SK-N-SH treated with all-trans-retinoic acid at 6 μM for 48 hours (cell line): ENCODE results near the gene PCDHGA5.
"Not testable (repeated sequence)": the region's sequence is repeated elsewhere in the genome, so short reads cannot be mapped to it uniquely, and the experiment has no call there.

Experiments
- ATAC-seq: fragments of 200-7000 bp; cut with Tn5 transposase; 3 replicates; pipeline ENCODE4 v1.9.1; 2020; ENCODE audit warnings: mild to moderate bottlenecking, moderate library complexity
- BACH2 ChIP-seq: fragments of 250-450 bp; sonication (Bioruptor Pico); IDR thresholded peaks from 2 replicates; pipeline ENCODE4 v1.9.0; 2021; ENCODE audit warnings: mild to moderate bottlenecking, borderline replicate concordance
- CSDC2 ChIP-seq: fragments of 250-450 bp; sonication (Bioruptor Pico); IDR thresholded peaks from 2 replicates; pipeline ENCODE4 v1.5.0; 2020; ENCODE audit warnings: mild to moderate bottlenecking, moderate library complexity
- ESRRG ChIP-seq: fragments of 250-450 bp; sonication (Bioruptor Pico); IDR thresholded peaks from 2 replicates; pipeline ENCODE4 v1.6.1; 2021; ENCODE audit warnings: mild to moderate bottlenecking
- GLIS3 ChIP-seq: fragments of 250-450 bp; sonication (Bioruptor Pico); IDR thresholded peaks from 2 replicates; pipeline ENCODE4 v1.5.0; 2020; ENCODE audit warnings: mild to moderate bottlenecking, moderate library complexity
- ISL1 ChIP-seq: fragments of 250-450 bp; sonication (Bioruptor Pico); IDR thresholded peaks from 2 replicates; pipeline ENCODE4 v2.1.2; 2022; ENCODE audit warnings: mild to moderate bottlenecking, moderate library complexity
- OSR1 ChIP-seq: fragments of 250-450 bp; sonication (Bioruptor Pico); IDR thresholded peaks from 2 replicates; pipeline ENCODE4 v1.8.0; 2022; ENCODE audit warnings: moderate library complexity, mild to moderate bottlenecking, inconsistent platforms
- RARB ChIP-seq: fragments of 250-450 bp; sonication (Bioruptor Pico); IDR thresholded peaks from 2 replicates; pipeline ENCODE4 v1.8.0; 2021; ENCODE audit warnings: mild to moderate bottlenecking, moderate library complexity
- SNAI2 ChIP-seq: fragments of 250-450 bp; sonication (Bioruptor Pico); IDR thresholded peaks from 2 replicates; pipeline ENCODE4 v1.5.0; 2020; ENCODE audit warnings: mild to moderate bottlenecking, moderate library complexity
- TCF4 ChIP-seq: fragments of 250-450 bp; sonication (Bioruptor Pico); IDR thresholded peaks from 2 replicates; pipeline ENCODE4 v1.8.0; 2021; ENCODE audit warnings: mild to moderate bottlenecking, moderate library complexity, borderline replicate concordance
- TOX ChIP-seq: fragments of 250-450 bp; sonication (Bioruptor Pico); IDR thresholded peaks from 2 replicates; pipeline ENCODE4 v1.8.0; 2021; ENCODE audit warnings: mild to moderate bottlenecking, moderate library complexity, borderline replicate concordance
- ZFP3 ChIP-seq: fragments of 250-450 bp; sonication (Bioruptor Pico); IDR thresholded peaks from 2 replicates; pipeline ENCODE4 v1.5.0; 2020; ENCODE audit warnings: mild to moderate bottlenecking, moderate library complexity
- ZFP30 ChIP-seq: fragments of 450-650 bp; formaldehyde crosslinking; IDR thresholded peaks from 2 replicates; pipeline ENCODE4 v1.5.0; 2022; ENCODE audit warnings: mild to moderate bottlenecking, moderate library complexity
- ZNF565 ChIP-seq: fragments of 450-650 bp; formaldehyde crosslinking; conservative IDR thresholded peaks from 2 replicates; pipeline ENCODE4 v1.5.0; 2020; ENCODE audit warnings: low read depth, mild to moderate bottlenecking, moderate library complexity
- ZNF8 ChIP-seq: fragments of 450-650 bp; formaldehyde crosslinking; IDR thresholded peaks from 2 replicates; pipeline ENCODE4 v1.5.0; 2020; ENCODE audit warnings: mild to moderate bottlenecking, moderate library complexity
- TF ChIP-seq, protein P1 (sequence below): fragments of 250-450 bp; sonication (Bioruptor Pico); IDR thresholded peaks from 2 replicates; pipeline ENCODE4 v1.5.1; 2021; ENCODE audit warnings: mild to moderate bottlenecking, moderate library complexity
- TF ChIP-seq, protein P2 (sequence below): fragments of 250-450 bp; sonication (Bioruptor Pico); IDR thresholded peaks from 2 replicates; pipeline ENCODE4 v1.5.1; 2020; ENCODE audit warnings: low read depth, mild to moderate bottlenecking, moderate library complexity
- TF ChIP-seq, protein P3 (sequence below): fragments of 250-450 bp; sonication (Bioruptor Pico); IDR thresholded peaks from 2 replicates; pipeline ENCODE4 v1.8.0; 2020; ENCODE audit warnings: mild to moderate bottlenecking, moderate library complexity, borderline replicate concordance
- TF ChIP-seq, protein P4 (sequence below): fragments of 250-450 bp; sonication (Bioruptor Pico); IDR thresholded peaks from 2 replicates; pipeline ENCODE4 v1.8.0; 2021; ENCODE audit warnings: low read depth, mild to moderate bottlenecking, moderate library complexity, borderline replicate concordance

PCDHGA5 gene

DNA sequence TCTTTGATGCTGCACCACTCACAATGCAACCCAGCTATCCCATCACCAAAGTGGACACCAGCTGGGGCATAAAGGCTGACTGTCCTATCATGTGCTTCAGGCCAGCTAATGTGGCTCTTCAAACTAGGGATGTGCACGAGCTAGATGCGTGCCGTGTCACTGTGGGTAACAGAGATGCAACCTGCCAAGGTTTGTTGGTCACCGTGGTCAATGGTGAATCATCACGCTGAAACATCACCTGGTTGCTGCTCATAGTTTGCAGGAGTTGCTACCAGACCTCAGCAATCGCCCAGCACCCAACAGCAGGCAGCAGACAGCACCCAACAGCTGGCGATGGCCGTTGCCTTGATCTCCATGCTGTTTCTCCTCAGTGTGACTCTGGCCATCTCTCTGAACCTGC, 35.7 kb upstream of the PCDHGA5 start:
- no peak for ATAC-seq
- TF ChIP-seq ZNF565 (CRISPR knock-in tag): no peak
- TF ChIP-seq, protein P1, sequence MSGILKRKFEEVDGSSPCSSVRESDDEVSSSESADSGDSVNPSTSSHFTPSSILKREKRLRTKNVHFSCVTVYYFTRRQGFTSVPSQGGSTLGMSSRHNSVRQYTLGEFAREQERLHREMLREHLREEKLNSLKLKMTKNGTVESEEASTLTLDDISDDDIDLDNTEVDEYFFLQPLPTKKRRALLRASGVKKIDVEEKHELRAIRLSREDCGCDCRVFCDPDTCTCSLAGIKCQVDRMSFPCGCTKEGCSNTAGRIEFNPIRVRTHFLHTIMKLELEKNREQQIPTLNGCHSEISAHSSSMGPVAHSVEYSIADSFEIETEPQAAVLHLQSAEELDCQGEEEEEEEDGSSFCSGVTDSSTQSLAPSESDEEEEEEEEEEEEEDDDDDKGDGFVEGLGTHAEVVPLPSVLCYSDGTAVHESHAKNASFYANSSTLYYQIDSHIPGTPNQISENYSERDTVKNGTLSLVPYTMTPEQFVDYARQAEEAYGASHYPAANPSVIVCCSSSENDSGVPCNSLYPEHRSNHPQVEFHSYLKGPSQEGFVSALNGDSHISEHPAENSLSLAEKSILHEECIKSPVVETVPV: no peak
- TF ChIP-seq TOX (CRISPR knock-in tag): no peak
- no peak for TF ChIP-seq ISL1
- no peak for TF ChIP-seq SNAI2 (CRISPR knock-in tag)
- TF ChIP-seq ESRRG (CRISPR knock-in tag): no peak
- no peak for TF ChIP-seq TCF4
- TF ChIP-seq CSDC2 (CRISPR knock-in tag): no peak
- TF ChIP-seq BACH2 (CRISPR knock-in tag): no peak
- TF ChIP-seq, protein P2, sequence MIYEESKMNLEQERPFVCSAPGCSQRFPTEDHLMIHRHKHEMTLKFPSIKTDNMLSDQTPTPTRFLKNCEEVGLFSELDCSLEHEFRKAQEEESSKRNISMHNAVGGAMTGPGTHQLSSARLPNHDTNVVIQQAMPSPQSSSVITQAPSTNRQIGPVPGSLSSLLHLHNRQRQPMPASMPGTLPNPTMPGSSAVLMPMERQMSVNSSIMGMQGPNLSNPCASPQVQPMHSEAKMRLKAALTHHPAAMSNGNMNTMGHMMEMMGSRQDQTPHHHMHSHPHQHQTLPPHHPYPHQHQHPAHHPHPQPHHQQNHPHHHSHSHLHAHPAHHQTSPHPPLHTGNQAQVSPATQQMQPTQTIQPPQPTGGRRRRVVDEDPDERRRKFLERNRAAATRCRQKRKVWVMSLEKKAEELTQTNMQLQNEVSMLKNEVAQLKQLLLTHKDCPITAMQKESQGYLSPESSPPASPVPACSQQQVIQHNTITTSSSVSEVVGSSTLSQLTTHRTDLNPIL (CRISPR knock-in tag): no peak
- no peak for TF ChIP-seq ZNF8
- TF ChIP-seq, protein P3, sequence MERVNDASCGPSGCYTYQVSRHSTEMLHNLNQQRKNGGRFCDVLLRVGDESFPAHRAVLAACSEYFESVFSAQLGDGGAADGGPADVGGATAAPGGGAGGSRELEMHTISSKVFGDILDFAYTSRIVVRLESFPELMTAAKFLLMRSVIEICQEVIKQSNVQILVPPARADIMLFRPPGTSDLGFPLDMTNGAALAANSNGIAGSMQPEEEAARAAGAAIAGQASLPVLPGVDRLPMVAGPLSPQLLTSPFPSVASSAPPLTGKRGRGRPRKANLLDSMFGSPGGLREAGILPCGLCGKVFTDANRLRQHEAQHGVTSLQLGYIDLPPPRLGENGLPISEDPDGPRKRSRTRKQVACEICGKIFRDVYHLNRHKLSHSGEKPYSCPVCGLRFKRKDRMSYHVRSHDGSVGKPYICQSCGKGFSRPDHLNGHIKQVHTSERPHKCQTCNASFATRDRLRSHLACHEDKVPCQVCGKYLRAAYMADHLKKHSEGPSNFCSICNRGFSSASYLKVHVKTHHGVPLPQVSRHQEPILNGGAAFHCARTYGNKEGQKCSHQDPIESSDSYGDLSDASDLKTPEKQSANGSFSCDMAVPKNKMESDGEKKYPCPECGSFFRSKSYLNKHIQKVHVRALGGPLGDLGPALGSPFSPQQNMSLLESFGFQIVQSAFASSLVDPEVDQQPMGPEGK: no peak
- TF ChIP-seq RARB (CRISPR knock-in tag): no peak
- TF ChIP-seq, protein P4, sequence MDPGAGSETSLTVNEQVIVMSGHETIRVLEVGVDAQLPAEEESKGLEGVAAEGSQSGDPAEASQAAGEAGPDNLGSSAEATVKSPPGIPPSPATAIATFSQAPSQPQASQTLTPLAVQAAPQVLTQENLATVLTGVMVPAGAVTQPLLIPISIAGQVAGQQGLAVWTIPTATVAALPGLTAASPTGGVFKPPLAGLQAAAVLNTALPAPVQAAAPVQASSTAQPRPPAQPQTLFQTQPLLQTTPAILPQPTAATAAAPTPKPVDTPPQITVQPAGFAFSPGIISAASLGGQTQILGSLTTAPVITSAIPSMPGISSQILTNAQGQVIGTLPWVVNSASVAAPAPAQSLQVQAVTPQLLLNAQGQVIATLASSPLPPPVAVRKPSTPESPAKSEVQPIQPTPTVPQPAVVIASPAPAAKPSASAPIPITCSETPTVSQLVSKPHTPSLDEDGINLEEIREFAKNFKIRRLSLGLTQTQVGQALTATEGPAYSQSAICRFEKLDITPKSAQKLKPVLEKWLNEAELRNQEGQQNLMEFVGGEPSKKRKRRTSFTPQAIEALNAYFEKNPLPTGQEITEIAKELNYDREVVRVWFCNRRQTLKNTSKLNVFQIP (CRISPR knock-in tag): no peak
- TF ChIP-seq ZFP30 (CRISPR knock-in tag): no peak
- no peak for TF ChIP-seq ZFP3 (CRISPR knock-in tag)
- no peak for TF ChIP-seq OSR1 (CRISPR knock-in tag)
- no peak for TF ChIP-seq GLIS3 (CRISPR knock-in tag)
- TF ChIP-seq, all 23 proteins: peak for 0

DNA sequence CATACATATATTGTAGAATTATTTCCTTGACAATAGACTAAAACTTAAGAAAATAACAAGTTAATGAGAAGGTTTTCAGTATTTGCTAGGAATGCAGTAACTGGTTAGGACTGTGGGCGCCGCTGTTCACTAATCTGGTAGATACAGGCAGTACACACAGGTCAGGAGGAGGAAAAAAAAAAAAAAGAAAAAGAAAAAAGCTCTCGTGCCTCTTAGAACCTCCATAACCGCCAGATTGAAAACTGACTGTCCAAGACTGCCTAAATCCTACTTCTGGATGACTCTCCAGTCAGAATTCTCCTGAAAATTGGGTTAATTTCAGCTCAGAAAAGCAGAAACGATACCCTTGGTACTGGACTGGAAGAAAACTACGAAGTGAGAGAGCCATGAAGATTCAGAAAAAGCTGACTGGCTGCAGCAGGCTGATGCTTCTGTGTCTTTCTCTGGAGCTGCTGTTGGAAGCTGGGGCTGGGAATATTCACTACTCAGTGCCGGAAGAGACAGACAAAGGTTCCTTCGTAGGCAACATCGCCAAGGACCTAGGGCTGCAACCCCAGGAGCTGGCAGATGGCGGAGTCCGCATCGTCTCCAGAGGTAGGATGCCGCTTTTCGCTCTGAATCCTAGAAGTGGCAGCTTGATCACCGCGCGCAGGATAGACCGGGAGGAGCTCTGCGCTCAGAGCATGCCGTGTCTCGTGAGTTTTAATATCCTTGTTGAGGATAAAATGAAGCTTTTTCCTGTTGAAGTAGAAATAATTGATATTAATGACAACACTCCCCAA, 33.5 kb upstream of the PCDHGA5 start, which contains the start of gene PCDHGA1:
Gene PCDHGA1 (plus strand): TSS at position 216 of the 782 bp plus-strand sequence.
- TF ChIP-seq ZFP3 (CRISPR knock-in tag) (no peak), GLIS3 (CRISPR knock-in tag) (no peak), TOX (CRISPR knock-in tag) (no peak), ESRRG (CRISPR knock-in tag) (no peak), CSDC2 (CRISPR knock-in tag) (no peak)
- TF ChIP-seq, protein P3: no peak
- TF ChIP-seq, protein P2 (CRISPR knock-in tag): no peak
- peak; percentile 75 for ATAC-seq

DNA sequence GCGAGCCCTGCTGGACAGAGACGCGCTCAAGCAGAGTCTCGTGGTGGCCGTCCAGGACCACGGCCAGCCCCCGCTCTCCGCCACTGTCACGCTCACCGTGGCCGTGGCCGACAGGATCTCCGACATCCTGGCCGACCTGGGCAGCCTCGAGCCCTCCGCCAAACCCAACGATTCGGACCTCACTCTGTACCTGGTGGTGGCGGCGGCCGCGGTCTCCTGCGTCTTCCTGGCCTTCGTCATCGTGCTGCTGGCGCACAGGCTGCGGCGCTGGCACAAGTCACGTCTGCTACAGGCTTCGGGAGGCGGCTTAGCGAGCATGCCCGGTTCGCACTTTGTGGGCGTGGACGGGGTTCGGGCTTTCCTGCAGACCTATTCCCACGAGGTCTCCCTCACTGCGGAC, 31.4 kb upstream of the PCDHGA5 start:
- ATAC-seq: not testable (repeated sequence)
